ENCODE data around the gene STX8. TPM values are rescaled to one million over a fixed set of nuclear protein-coding genes. Genes with fewer than 3 reads are reported as not detected.
A peak's percentile ranks its signal among the peaks of the same experiment; 100 is the strongest.
"Not testable (repeated sequence)": the region's sequence is repeated elsewhere in the genome, so short reads cannot be mapped to it uniquely, and the experiment has no call there.

STX8 gene, protein sequence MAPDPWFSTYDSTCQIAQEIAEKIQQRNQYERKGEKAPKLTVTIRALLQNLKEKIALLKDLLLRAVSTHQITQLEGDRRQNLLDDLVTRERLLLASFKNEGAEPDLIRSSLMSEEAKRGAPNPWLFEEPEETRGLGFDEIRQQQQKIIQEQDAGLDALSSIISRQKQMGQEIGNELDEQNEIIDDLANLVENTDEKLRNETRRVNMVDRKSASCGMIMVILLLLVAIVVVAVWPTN
- 61.0 TPM for total RNA-seq (ENCODE audit: unreplicated experiment)
- long read RNA-seq, transcript STX8-201 (8 exons, 1,246 nt): major isoform, 30 of 37 reads
- long read RNA-seq, partial matches to known transcripts: 2 of 37 reads
- long read RNA-seq, other reads (novel, unspliced or antisense): 3 of 37 reads

DNA sequence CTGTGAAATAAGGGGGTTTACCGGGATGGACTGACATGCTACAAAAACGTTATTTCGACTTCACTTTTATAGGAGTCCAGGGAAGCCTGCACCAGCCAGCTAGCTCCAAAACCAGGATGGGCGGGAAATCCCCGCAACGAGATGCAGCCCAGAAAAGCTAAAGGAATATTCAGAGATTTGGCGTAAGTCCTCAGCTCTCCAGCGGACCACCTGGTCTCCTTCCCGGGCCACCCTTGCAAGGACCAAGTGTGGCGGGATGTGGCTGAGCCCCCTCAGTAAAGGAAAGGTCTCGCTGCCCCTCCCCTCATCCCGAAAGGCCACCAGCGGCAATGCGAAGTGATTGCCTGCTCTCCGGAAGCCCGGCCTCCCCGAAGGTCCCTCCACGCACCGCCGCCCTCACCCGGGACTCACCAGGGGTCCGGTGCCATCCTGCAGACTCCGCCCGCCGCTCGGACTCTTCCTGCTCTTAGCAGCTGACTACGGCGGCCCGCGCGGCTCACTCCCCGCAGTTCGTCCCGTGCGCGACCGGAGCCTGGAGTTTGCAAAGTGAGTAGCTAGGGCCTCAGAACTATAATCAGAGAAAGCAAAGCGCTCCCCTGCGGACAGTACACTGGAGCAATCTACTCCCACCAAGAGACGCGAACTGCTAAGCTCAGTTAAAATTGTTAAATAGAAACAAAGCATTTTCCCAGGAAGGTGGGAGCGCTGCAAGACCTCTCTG lies at the start of gene STX8:
TSS of gene STX8 (minus strand) at position 440 of the 721 bp plus-strand sequence. CDS start at position 428, 12 bp downstream.
- H3K4me3 Mint-ChIP-seq (ENCODE audit: unreplicated experiment): peak within 1 kb of the TSS; percentile 100
- peak within 1 kb of the TSS; percentile 84 for H3K27ac Mint-ChIP-seq (ENCODE audit: unreplicated experiment)
- TF ChIP-seq, protein P1, sequence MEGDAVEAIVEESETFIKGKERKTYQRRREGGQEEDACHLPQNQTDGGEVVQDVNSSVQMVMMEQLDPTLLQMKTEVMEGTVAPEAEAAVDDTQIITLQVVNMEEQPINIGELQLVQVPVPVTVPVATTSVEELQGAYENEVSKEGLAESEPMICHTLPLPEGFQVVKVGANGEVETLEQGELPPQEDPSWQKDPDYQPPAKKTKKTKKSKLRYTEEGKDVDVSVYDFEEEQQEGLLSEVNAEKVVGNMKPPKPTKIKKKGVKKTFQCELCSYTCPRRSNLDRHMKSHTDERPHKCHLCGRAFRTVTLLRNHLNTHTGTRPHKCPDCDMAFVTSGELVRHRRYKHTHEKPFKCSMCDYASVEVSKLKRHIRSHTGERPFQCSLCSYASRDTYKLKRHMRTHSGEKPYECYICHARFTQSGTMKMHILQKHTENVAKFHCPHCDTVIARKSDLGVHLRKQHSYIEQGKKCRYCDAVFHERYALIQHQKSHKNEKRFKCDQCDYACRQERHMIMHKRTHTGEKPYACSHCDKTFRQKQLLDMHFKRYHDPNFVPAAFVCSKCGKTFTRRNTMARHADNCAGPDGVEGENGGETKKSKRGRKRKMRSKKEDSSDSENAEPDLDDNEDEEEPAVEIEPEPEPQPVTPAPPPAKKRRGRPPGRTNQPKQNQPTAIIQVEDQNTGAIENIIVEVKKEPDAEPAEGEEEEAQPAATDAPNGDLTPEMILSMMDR (IDR thresholded peaks at IDR 0.05; ENCODE audit: partially characterized antibody, unreplicated experiment): no peak
- peaks cover 5% of the 10 kb centered on the region for H3K4me1 Mint-ChIP-seq (ENCODE audit: low read depth, unreplicated experiment)
- peak; percentile 96 for DNase-seq
- H3K36me3 Mint-ChIP-seq (ENCODE audit: unreplicated experiment): no peaks in the 10 kb centered on the region
- H3K27me3 Mint-ChIP-seq (ENCODE audit: unreplicated experiment): peaks cover 2% of the 10 kb centered on the region
- peaks cover 2% of the 10 kb centered on the region for H3K9me3 Mint-ChIP-seq (ENCODE audit: unreplicated experiment)

DNA sequence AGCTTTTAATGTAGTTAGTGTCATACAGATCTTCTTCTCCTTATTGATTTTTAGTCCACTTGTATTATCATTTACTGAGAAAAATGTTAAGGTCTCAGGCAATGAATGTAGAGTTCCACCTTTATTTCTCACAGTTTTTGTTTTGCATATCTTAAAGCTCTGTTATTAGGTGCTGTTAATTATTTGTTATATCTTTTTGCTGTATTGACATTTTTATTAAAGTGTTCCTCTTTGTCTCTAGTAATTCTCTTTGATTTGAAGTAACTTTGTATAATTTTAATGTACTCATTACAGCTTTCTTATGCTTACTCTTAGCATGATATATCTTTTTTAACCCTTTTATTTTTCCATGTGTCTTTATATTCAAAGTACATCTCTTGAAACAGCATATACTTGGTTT lies 47.3 kb upstream of the STX8 start:
- H3K4me3 Mint-ChIP-seq (ENCODE audit: unreplicated experiment): no peak overlapping the region
- H3K36me3 Mint-ChIP-seq (ENCODE audit: unreplicated experiment): no peaks in the 10 kb centered on the region
- peaks cover 4% of the 10 kb centered on the region for H3K27me3 Mint-ChIP-seq (ENCODE audit: unreplicated experiment)
- no peaks in the 10 kb centered on the region for H3K9me3 Mint-ChIP-seq (ENCODE audit: unreplicated experiment)
- no peak overlapping the region for H3K27ac Mint-ChIP-seq (ENCODE audit: unreplicated experiment)
- TF ChIP-seq, protein P1 (IDR thresholded peaks at IDR 0.05; ENCODE audit: partially characterized antibody, unreplicated experiment): no peak
- no peaks in the 10 kb centered on the region for H3K4me1 Mint-ChIP-seq (ENCODE audit: low read depth, unreplicated experiment)
- DNase-seq: no peak

DNA sequence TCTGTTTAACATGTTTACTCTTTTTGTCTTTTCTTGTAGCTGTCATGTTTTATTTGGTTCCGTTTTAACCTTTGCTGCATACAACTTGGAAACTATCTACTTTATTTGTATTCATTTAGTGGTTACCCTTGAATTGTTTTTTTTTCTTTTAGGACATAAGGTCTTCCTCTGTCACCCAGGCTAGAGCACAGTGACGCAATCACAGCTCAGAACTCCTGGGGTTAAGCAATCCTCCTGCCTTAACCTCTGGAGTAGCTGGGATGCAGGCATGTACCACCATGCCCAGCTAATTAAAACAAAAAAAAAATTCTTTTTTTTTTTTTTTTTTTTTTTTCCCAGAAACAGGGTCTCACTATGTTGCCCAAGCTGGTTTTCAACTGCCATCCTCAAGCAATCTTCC lies 39.9 kb upstream of the STX8 start:
- no peaks in the 10 kb centered on the region for H3K9me3 Mint-ChIP-seq (ENCODE audit: unreplicated experiment)
- H3K4me1 Mint-ChIP-seq (ENCODE audit: low read depth, unreplicated experiment): no peaks in the 10 kb centered on the region
- H3K4me3 Mint-ChIP-seq (ENCODE audit: unreplicated experiment): no peak overlapping the region
- H3K27me3 Mint-ChIP-seq (ENCODE audit: unreplicated experiment): no peaks in the 10 kb centered on the region
- H3K27ac Mint-ChIP-seq (ENCODE audit: unreplicated experiment): no peak overlapping the region
- H3K36me3 Mint-ChIP-seq (ENCODE audit: unreplicated experiment): no peaks in the 10 kb centered on the region
- TF ChIP-seq, protein P1 (IDR thresholded peaks at IDR 0.05; ENCODE audit: partially characterized antibody, unreplicated experiment): no peak
- no peak for DNase-seq

DNA sequence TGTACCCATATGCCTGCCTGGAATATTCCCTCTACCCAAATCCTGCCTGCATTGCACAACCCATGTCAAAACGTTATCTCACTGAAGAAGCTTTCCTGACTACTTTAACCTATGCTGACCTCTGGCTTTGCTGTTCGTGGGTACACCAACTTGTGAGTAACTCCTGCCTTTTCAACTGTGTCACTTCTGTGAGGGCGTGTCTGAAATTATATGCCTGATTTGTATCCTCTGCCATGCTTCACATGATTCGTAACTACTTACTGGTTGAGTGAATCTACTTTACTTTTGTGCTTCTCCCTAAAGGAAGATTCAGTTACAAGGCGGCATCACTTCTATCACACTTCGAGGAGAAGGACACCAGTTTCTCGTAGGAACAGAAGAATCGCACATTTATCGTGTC lies 36.4 kb upstream of the STX8 start:
- no peaks in the 10 kb centered on the region for H3K4me1 Mint-ChIP-seq (ENCODE audit: low read depth, unreplicated experiment)
- no peaks in the 10 kb centered on the region for H3K36me3 Mint-ChIP-seq (ENCODE audit: unreplicated experiment)
- H3K9me3 Mint-ChIP-seq (ENCODE audit: unreplicated experiment): no peaks in the 10 kb centered on the region
- no peak overlapping the region for H3K4me3 Mint-ChIP-seq (ENCODE audit: unreplicated experiment)
- H3K27me3 Mint-ChIP-seq (ENCODE audit: unreplicated experiment): no peaks in the 10 kb centered on the region
- DNase-seq: no peak
- H3K27ac Mint-ChIP-seq (ENCODE audit: unreplicated experiment): no peak overlapping the region
- TF ChIP-seq, protein P1 (IDR thresholded peaks at IDR 0.05; ENCODE audit: partially characterized antibody, unreplicated experiment): no peak

DNA sequence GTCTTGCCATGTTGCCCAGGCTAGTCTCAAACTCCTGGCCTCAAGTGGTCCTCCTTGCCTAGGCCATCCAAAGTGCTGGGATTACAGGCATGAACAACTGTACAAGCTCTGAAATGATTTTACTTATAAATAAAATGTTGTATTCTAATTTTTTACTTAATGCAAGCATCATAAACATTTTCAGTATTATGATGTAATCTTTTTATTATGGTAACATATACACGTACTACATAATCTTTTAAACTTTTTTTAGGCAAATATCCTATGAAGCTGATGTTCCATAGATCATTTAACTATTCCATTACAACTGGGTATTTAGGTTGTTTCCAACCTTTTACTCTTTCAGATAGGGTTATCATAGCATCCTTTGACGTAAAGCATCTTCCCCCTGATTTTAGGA lies 35.9 kb upstream of the STX8 start:
- Mint-ChIP-seq H3K4me3 (ENCODE audit: unreplicated experiment) (no peak overlapping the region), H3K36me3 (ENCODE audit: unreplicated experiment) (no peaks in the 10 kb centered on the region), H3K27me3 (ENCODE audit: unreplicated experiment) (no peaks in the 10 kb centered on the region), H3K27ac (ENCODE audit: unreplicated experiment) (no peak overlapping the region), H3K4me1 (ENCODE audit: low read depth, unreplicated experiment) (no peaks in the 10 kb centered on the region), H3K9me3 (ENCODE audit: unreplicated experiment) (no peaks in the 10 kb centered on the region)
- TF ChIP-seq, protein P1 (IDR thresholded peaks at IDR 0.05; ENCODE audit: partially characterized antibody, unreplicated experiment): no peak
- no peak for DNase-seq

DNA sequence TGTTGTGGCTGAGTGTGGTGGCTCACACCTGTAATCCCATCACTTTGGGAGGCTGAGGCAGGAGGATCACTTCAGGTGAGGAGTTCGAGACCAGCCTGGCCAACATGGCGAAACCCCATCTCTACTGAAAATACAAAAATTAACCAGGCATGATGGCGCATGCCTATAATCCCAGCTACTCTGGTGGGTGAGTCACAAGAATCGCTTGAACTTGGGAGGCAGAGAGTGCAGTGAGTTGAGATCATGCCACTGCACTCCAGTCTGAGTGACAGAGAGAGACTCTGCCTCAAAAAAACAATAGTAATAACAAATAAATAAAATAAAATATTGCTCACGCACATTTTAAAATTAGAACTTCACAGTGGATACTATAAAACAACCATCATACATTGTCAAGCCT lies 31.4 kb upstream of the STX8 start:
- H3K4me3 Mint-ChIP-seq (ENCODE audit: unreplicated experiment); H3K9me3 Mint-ChIP-seq (ENCODE audit: unreplicated experiment); H3K27me3 Mint-ChIP-seq (ENCODE audit: unreplicated experiment); H3K27ac Mint-ChIP-seq (ENCODE audit: unreplicated experiment); H3K36me3 Mint-ChIP-seq (ENCODE audit: unreplicated experiment); DNase-seq; H3K4me1 Mint-ChIP-seq (ENCODE audit: low read depth, unreplicated experiment): not testable (repeated sequence)
